ENCODE measurements around the gene BAIAP3.

BAIAP3 gene

DNA sequence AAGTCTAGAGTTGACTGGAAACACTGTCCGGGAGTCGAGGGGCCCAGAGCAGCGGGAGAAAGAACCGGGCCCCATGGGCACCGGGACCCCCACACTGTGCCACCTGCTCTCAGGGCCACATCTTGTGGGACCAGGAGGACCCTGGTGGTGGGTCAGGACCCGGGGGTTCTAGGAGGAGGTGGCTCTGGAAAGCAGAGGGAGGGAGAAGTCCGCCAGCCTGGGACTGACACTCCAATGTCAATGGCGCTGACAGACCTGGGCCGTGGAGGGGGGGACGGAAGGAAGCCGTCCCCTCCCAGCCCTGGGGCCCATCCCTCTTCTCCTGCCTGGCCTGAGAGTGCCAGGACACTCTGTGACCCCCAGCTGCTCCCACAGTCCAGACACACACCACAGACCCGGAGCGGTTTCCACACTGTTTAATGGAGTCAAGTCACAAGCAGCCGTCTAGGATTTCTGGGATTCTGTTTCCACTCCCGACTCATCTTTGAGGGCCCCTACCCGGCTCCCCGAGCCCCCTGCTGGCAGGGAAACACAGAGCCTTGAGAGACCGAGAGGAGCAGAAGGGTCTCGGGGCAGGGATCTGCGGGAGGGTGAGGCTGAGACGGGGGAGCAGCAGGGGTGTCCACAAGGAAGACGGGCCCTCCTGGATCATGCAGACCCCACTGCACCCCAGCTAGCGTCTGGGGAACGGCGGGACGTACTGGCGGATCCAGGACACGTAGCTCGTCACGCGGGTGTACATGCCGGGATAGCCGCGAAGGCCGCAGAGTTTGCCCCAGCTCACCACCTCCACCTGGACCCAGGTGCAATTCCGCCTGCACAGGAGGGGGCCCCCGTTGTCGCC lies 47.6 kb upstream of the BAIAP3 start:
- TF ChIP-seq, protein P1, sequence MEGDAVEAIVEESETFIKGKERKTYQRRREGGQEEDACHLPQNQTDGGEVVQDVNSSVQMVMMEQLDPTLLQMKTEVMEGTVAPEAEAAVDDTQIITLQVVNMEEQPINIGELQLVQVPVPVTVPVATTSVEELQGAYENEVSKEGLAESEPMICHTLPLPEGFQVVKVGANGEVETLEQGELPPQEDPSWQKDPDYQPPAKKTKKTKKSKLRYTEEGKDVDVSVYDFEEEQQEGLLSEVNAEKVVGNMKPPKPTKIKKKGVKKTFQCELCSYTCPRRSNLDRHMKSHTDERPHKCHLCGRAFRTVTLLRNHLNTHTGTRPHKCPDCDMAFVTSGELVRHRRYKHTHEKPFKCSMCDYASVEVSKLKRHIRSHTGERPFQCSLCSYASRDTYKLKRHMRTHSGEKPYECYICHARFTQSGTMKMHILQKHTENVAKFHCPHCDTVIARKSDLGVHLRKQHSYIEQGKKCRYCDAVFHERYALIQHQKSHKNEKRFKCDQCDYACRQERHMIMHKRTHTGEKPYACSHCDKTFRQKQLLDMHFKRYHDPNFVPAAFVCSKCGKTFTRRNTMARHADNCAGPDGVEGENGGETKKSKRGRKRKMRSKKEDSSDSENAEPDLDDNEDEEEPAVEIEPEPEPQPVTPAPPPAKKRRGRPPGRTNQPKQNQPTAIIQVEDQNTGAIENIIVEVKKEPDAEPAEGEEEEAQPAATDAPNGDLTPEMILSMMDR (IDR thresholded peaks at IDR 0.05; ENCODE audit: low read depth, low read length, poor library complexity, severe bottlenecking), result no peak
- no peak for TF ChIP-seq EZH2phosphoT487 (IDR thresholded peaks at IDR 0.05; ENCODE audit: borderline replicate concordance, low read length)
- Histone ChIP-seq H3K9me2 (replicated peaks; ENCODE audit: control insufficient read depth, low read length) (no peaks in the 10 kb centered on the region), H3K27me3 (ENCODE audit: control insufficient read depth, low read length) (peaks cover 10% of the 10 kb centered on the region), H3K79me2 (ENCODE audit: control insufficient read depth, low read length) (no peaks in the 10 kb centered on the region), H3K4me2 (ENCODE audit: low read length) (no peak overlapping the region), H3K27ac (ENCODE audit: low read depth, low read length) (no peak overlapping the region), H3K36me3 (ENCODE audit: control insufficient read depth, low read length) (no peaks in the 10 kb centered on the region), H3F3A (ENCODE audit: control insufficient read depth, insufficient read depth) (no peaks in the 10 kb centered on the region), H4K20me1 (ENCODE audit: control insufficient read depth, insufficient read depth, low read depth, low read length) (no peaks in the 10 kb centered on the region), H3K9me3 (ENCODE audit: control insufficient read depth, insufficient read depth, low read length) (no peaks in the 10 kb centered on the region), H3K4me1 (ENCODE audit: control insufficient read depth, low read length) (peaks cover 3% of the 10 kb centered on the region; the same call in 1 of the 2 replicates), H3K4me3 (ENCODE audit: low read length) (no peak overlapping the region)

DNA sequence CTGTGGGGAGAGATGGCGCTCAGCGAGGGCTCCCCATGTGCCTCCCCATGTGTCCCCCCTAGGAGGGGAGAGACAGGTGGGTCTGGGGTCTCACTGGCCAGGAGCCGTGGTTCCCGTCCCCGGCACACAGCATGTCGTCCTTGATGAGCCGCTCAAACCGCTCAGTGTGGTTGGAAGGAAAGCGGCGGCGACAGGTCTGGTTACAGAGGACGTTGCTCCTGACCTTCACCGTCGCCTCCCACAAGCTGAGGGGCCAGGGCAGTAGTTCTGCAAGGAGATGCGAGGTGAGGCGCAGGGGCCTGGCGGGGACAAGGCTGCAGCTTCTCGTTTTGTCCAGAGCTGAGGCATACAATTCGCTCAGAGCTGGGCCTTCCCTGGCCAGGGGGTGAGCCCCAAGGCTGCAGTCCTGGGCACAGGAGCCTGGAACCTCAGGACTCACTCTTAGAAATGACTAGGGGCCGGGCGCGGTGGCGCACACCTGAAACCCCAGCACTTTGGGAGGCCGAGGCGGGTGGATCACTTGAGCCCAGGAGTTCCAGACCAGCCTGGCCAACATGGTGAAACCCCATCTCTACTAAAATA lies 46.8 kb upstream of the BAIAP3 start:
- Histone ChIP-seq H3K27me3 (ENCODE audit: control insufficient read depth, low read length) (peaks cover 14% of the 10 kb centered on the region), H3K36me3 (ENCODE audit: control insufficient read depth, low read length) (no peaks in the 10 kb centered on the region), H4K20me1 (ENCODE audit: control insufficient read depth, insufficient read depth, low read depth, low read length) (no peaks in the 10 kb centered on the region), H3K4me2 (ENCODE audit: low read length) (no peak overlapping the region), H3K4me3 (ENCODE audit: low read length) (no peak overlapping the region), H3F3A (ENCODE audit: control insufficient read depth, insufficient read depth) (no peaks in the 10 kb centered on the region), H3K79me2 (ENCODE audit: control insufficient read depth, low read length) (no peaks in the 10 kb centered on the region), H3K9me3 (ENCODE audit: control insufficient read depth, insufficient read depth, low read length) (no peaks in the 10 kb centered on the region), H3K27ac (ENCODE audit: low read depth, low read length) (no peak overlapping the region), H3K4me1 (ENCODE audit: control insufficient read depth, low read length) (peaks cover 3% of the 10 kb centered on the region; the same call in 1 of the 2 replicates), H3K9me2 (replicated peaks; ENCODE audit: control insufficient read depth, low read length) (no peaks in the 10 kb centered on the region)
- TF ChIP-seq, protein P1 (IDR thresholded peaks at IDR 0.05; ENCODE audit: low read depth, low read length, poor library complexity, severe bottlenecking), result no peak

DNA sequence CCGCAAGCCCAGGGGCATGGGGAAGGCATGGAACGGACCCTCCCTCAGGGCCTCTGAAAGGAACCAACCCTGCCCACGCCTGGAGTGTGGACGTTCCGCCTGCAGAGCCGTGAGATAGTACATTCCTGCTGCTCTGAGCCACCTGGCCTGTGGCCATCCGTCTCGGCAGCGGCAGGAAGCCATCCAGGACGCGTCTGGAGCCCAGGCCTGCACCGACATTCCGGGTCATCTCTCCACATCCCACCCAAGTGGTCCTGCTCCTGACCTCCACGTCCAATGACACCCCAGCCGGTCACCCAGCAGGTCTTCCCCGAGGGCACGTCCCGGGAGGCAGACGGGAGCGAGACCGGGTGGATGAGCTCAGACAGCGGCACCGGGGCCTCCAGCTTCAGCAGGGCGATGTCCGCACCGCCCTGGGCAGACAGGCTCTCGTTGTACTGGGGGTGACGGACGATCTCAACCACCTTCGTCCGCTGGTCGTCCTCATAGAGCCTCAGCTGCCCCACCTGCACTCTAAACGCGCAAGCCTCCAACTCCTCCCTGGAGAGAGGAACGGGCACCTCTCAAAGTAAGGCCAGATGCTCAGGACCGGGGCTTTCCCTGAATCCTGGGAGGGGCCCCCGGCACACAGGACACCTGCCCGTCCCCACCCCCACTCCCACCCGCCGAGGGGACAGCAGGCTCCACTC lies 45.3 kb upstream of the BAIAP3 start:
- no peaks in the 10 kb centered on the region for H3K9me2 ChIP-seq (replicated peaks; ENCODE audit: control insufficient read depth, low read length)
- H3K4me1 ChIP-seq (ENCODE audit: control insufficient read depth, low read length), result no peaks in the 10 kb centered on the region
- H3K36me3 ChIP-seq (ENCODE audit: control insufficient read depth, low read length), result no peaks in the 10 kb centered on the region
- H3K9me3 ChIP-seq (ENCODE audit: control insufficient read depth, insufficient read depth, low read length), result no peaks in the 10 kb centered on the region
- no peak overlapping the region for H3K4me3 ChIP-seq (ENCODE audit: low read length)
- H4K20me1 ChIP-seq (ENCODE audit: control insufficient read depth, insufficient read depth, low read depth, low read length), result no peaks in the 10 kb centered on the region
- TF ChIP-seq EZH2phosphoT487 (IDR thresholded peaks at IDR 0.05; ENCODE audit: borderline replicate concordance, low read length), result no peak
- TF ChIP-seq, protein P1 (IDR thresholded peaks at IDR 0.05; ENCODE audit: low read depth, low read length, poor library complexity, severe bottlenecking), result no peak
- H3K4me2 ChIP-seq (ENCODE audit: low read length), result no peak overlapping the region
- no peaks in the 10 kb centered on the region for H3K79me2 ChIP-seq (ENCODE audit: control insufficient read depth, low read length)
- no peaks in the 10 kb centered on the region for H3F3A ChIP-seq (ENCODE audit: control insufficient read depth, insufficient read depth)
- no peak overlapping the region for H3K27ac ChIP-seq (ENCODE audit: low read depth, low read length)
- peaks cover 16% of the 10 kb centered on the region for H3K27me3 ChIP-seq (ENCODE audit: control insufficient read depth, low read length)

Data from DOHH2 (cell line).